GM18951 (cell line): ENCODE data around the gene PNPLA2.

Experiments used
- POLR2A ChIP-seq: IDR thresholded peaks from 4 replicates; pipeline ENCODE4 v1.6.1; 2011; ENCODE audit warnings: mild to moderate bottlenecking; ENCODE audit not compliant: insufficient read length, insufficient read depth; ENCODE audit errors: extremely low read depth
- in situ Hi-C: fragments of 300-500 bp; cut with MboI; formaldehyde crosslinking; loops from one replicate; pipeline ENCODE4 v1.12.0; 2022; ENCODE audit warnings: low sequenced_read_pairs, mixed read lengths, inconsistent platforms; ENCODE audit not compliant: unreplicated experiment

PNPLA2 gene

GRCh38 chr11:848380-848931, 29.7 kb downstream of the PNPLA2 start:
- in situ Hi-C loops: no loop called here
- TF ChIP-seq POLR2A: no peak

DNA sequence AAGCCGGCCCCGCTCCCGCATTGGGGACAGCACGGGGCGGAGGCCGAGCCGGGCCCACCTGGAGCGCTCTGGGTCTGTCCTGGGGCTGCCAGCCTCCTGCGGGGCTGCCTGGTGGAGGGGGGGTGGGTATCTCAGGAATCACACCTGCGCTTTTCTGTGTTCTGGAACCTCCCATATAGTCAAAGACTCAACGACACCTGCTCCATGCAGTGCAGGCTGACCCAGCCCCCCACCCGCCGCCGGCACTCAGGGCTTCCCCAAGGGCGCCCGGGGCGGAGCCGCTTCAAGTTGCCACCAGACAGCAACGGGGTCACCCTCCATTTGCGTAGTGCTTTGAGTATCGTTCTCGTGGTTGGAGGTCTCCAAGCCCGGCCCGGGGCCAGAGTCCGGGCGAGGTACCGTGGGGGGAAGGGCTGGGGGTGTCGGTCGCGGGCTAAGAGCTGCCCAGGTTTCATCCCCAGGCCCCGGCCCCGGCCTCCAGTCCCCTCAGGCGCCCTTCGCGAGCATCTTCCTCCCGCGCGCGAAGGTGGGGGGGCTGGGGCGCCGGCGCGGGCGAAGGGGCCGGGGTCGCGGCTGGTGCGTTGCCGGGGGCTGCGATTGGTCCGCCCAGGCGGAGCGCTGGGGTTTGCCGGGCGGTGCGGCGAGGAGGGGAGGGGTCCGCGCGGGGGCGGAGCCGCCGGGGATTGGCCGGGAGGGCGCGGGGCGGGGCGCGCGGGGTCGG, 30.6 kb downstream of the PNPLA2 start:
- in situ Hi-C loops: no loop called here
- TF ChIP-seq POLR2A: no peak

GRCh38 chr11:849951-850774, 31.4 kb downstream of the PNPLA2 start:
- TF ChIP-seq POLR2A: no peak
- in situ Hi-C loops: no loop called here

DNA sequence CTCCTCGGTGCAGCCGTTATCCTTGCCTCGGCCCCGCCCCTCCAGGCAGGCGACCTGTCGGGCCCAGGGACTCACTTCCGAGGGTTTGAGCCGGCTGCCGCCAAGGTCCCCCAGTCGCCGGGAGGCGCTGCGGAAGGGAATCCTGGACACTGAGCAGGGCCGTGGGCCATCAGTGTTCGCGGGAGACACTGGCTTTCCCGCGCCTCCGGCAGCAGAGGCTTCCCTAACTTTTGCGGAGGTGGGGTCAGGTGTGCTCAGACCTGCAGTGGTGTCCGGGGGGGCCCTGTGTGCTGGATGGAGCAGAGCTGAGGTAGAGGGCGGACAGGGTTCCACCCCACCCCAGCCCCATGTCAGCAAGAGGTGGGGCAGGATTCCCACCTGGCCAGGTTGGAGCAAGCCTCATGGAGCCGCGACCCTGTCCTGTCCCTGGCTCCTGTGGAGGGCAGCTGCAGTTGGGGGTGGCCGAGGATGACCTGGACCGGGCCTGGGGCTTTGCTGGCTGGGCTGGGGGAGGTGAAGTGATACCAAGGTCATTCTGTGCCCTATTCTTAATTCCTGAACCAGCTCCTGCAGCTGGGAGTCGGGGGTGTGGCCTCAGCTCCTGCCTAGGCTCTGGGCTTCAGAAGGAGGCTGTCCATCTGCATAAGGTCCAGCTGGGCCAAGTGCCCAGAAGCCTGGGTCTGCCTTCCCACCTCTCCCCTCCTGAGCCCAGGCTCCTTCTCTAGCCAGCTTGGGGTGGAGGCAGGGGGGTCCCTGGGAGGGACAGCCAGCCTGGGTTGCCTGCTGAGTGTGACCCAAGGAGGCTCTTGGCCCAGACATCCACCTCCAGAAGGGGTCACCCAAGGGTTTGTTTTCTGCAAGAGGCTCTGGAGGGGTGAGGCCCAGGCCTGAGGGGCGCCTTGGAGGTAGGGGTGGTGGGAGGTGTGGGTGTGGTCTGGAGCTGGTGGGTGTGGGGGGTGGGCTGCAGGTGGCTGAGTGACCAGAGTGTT, 32.4 kb downstream of the PNPLA2 start:
- in situ Hi-C loops: no loop called here
- no peak for TF ChIP-seq POLR2A

DNA sequence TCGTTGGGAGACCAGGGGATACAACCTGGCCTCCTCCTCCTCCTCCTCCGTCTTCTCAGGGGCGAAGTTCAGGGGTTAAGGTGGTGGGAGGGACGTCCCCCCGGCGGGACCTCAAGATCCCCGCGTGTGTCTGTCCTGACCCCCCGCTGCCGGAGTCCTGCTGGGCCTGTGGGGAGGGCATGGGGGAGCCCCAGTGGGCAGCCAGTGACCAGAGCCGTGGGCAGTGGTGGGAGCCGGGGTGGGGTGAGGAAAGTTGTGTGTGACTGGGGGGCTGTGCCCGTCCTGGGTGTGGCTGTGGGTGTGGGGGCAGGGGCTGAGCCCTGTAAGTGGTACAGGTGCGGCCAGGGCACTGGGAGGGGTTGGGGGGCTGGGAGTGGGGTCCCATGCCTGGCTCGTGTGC, 34.0 kb downstream of the PNPLA2 start:
- no peak for TF ChIP-seq POLR2A
- in situ Hi-C loops: no loop called here

- TF ChIP-seq POLR2A: no peak
- in situ Hi-C loops: no loop called here
Observed at GRCh38 chr11:853682-854448, 35.2 kb downstream of the PNPLA2 start.

DNA sequence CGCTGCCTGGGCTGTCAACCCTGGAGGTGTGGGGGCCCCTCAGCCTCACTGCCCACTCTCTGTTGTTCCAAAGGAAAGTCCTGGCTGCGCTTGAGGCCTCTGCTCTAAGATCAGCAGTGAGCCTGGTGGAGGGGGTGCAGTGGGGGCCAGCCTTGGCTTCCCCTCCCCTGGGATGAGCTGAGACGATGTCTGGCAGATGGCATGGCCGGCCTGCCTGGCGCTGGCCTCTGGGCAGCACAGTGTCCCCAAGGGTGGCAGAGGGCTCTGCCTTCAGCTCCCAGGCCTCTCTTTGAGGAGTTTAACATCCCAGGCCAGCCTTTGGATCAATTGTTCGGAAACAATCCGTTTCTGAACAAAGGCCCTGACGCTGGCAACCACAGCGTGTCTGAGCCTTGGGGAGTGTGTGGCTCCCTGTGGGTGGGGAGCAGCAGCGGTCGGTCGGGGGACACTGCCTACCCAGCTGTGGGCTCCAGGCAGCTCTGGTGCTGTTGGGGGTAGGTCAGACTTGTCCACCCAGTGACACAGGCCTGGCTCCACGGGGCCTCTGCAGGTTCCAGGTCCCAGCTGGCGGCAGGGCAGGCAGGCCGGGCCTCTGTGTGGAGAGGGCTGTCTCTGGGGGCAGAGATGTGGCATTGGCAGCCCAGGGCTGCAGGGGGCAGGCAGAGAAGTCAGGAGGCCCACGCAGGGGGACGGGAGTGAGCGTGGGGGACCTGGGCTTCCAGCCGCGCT, 36.1 kb downstream of the PNPLA2 start:
- no peak for TF ChIP-seq POLR2A
- in situ Hi-C loops: no loop called here

- no peak for TF ChIP-seq POLR2A
- in situ Hi-C loops: no loop called here
Observed at GRCh38 chr11:855330-855674, 36.6 kb downstream of the PNPLA2 start.

DNA sequence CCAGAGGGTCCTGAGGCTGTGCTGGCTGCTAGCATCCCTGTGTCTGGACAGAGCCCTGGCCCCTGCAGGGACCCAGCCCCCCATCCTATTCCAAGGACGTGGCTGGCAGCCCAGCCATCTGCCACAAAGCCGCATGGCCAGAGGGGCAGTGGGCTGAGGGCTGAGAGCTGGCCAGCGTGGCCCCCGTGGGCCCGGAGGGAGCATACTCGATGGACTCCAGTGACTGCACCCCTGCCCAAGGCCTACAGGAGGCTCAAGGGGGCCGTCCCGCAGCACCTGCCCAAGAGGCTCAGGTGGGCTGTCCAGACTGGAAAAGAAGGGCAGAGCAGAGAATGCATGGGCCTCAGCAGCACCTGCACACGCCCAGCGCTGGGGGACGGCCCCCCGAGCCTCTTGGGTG, 37.1 kb downstream of the PNPLA2 start:
- in situ Hi-C loops: no loop called here
- no peak for TF ChIP-seq POLR2A

DNA sequence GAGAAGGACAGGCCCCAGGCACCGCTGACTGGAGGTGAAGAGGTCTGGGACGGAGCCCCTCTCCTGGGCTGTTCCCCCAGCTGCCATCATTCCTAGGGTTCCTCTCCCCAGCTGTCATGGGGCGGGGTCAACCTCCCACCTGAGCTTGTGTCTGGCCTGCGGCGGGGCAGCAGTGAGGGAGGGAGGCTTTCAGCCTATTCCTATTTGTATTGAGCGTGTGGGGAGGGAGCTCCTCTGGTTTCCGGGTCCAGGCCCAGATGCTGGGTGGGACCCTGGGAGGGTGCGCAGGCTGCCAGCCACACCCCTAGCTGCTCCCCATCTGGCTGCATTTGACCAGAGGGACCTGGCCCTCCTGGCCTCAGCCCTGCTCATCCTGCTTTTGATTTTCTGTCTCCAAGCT, 37.7 kb downstream of the PNPLA2 start:
- in situ Hi-C loops: no loop called here
- no peak for TF ChIP-seq POLR2A

DNA sequence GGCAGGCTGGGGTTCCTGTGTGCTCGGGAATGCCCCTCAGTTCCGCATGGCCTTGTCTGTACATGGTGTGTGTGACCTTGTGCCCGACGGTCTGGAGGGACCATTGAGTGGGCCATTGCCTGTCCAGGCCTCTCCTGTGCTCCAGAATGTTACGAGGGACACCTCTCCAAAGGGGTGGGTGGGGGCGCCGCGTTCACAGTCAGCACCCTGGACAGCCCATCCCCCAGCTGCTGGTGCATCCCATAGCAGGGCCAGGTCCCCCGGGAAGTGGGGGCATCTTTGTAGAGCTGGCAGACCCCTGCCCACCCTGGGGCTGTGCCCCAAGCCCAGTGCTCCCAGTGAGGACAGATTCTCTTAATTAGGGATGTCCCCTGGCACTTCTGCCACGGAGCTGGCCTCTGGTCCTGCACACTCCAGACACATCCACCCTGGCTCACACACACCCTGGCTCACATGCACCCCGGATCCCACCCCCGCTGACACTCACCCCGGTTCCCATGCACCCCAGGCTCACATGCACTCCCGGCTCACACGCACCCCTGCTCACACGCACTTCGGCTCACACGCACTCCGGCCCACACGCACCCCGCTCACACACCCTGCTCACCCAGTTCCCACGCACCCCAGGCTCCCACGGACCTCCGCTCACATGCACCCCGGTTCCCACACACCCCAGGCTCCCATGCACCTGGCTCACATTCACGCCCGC, 39.5 kb downstream of the PNPLA2 start:
- in situ Hi-C loops: no loop called here
- TF ChIP-seq POLR2A: no peak
